ENCODE measurements around the gene AOC1. TPM values are rescaled to one million over a fixed set of nuclear protein-coding genes. Genes with fewer than 3 reads are reported as not detected.

AOC1 gene
- total RNA-seq, 1 donor from 2014 or later, result 0.36 TPM

DNA sequence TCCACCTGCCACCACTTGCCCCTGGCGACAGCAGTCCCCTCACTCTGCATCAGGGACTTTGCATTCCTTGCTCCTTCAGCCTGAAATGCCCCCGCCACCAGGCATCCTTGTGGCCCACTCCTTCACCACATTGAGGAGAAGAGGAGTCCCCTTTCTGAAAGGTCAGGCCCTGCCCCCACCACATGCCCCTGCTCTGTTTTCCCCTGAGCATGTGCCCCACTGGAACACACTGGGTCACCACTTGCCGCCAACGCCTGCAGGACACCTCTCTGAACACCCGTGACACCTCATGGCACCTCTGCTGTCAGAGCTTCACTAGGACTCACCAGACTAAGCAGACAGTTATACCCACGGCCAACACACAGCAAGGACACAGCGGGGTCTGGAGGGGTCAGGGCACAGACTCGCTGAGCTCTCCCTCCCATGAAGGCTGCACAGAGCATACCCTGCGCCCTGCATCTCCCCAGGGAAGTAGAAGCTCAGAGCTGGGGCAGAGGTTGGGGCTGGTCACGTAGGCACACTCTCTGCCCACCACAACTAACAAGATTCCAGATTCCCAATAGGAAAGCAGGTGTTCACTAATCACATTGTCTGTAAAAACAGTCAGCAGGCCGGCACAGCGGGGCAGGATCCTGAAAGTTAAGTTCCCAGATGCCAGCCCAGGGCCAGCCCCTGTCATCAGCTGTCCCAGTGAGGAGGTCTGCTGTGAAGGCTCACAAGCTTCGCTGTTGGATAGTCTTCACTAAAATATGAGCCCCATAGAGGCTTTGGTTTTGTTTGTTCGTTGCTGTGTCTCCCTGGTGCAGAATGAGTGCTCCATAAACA, 5.8 kb upstream of the AOC1 start:
- no peak overlapping the region for H3K27ac ChIP-seq (replicated peaks)

GRCh38 chr7:150847536-150847935, 4.8 kb upstream of the AOC1 start:
- no peak for DNase-seq
- no peak overlapping the region for H3K27ac ChIP-seq (replicated peaks)
- H3K27me3 ChIP-seq (ENCODE audit: low read depth), result peaks cover 14% of the 10 kb centered on the region
- H3K36me3 ChIP-seq, result no peaks in the 10 kb centered on the region
- intact Hi-C loops (cut with micrococcal nuclease), result no loop called here
- peaks cover 13% of the 10 kb centered on the region for H3K4me1 ChIP-seq
- H3K9me3 ChIP-seq (replicated peaks), result no peaks in the 10 kb centered on the region
- no peak overlapping the region for H3K4me3 ChIP-seq
- TF ChIP-seq, protein P1, sequence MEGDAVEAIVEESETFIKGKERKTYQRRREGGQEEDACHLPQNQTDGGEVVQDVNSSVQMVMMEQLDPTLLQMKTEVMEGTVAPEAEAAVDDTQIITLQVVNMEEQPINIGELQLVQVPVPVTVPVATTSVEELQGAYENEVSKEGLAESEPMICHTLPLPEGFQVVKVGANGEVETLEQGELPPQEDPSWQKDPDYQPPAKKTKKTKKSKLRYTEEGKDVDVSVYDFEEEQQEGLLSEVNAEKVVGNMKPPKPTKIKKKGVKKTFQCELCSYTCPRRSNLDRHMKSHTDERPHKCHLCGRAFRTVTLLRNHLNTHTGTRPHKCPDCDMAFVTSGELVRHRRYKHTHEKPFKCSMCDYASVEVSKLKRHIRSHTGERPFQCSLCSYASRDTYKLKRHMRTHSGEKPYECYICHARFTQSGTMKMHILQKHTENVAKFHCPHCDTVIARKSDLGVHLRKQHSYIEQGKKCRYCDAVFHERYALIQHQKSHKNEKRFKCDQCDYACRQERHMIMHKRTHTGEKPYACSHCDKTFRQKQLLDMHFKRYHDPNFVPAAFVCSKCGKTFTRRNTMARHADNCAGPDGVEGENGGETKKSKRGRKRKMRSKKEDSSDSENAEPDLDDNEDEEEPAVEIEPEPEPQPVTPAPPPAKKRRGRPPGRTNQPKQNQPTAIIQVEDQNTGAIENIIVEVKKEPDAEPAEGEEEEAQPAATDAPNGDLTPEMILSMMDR (IDR thresholded peaks at IDR 0.05; ENCODE audit: borderline replicate concordance), result no peak

More for the DNA sequence above, 5.8 kb upstream of the AOC1 start:
- peaks cover 4% of the 10 kb centered on the region for H3K27me3 ChIP-seq (ENCODE audit: low read depth)
- H3K4me1 ChIP-seq, result peaks cover 13% of the 10 kb centered on the region
- intact Hi-C loops (cut with micrococcal nuclease), result no loop called here
- H3K36me3 ChIP-seq, result no peaks in the 10 kb centered on the region
- H3K4me3 ChIP-seq, result no peak overlapping the region
- DNase-seq, result no peak
- H3K9me3 ChIP-seq (replicated peaks), result no peaks in the 10 kb centered on the region
- TF ChIP-seq, protein P1 (IDR thresholded peaks at IDR 0.05; ENCODE audit: borderline replicate concordance), result no peak

GRCh38 chr7:150848111-150848510, 4.2 kb upstream of the AOC1 start:
- Histone ChIP-seq H3K36me3 (no peaks in the 10 kb centered on the region), H3K4me1 (peaks cover 13% of the 10 kb centered on the region), H3K27ac (replicated peaks) (no peak overlapping the region), H3K4me3 (no peak overlapping the region), H3K27me3 (ENCODE audit: low read depth) (peaks cover 16% of the 10 kb centered on the region), H3K9me3 (replicated peaks) (no peaks in the 10 kb centered on the region)
- intact Hi-C loops (cut with micrococcal nuclease), result no loop called here
- DNase-seq, result no peak
- TF ChIP-seq, protein P1 (IDR thresholded peaks at IDR 0.05; ENCODE audit: borderline replicate concordance), result no peak

- no peak overlapping the region for H3K27ac ChIP-seq (replicated peaks)
Observed at GRCh38 chr7:150848561-150849115, 3.7 kb upstream of the AOC1 start.

DNA sequence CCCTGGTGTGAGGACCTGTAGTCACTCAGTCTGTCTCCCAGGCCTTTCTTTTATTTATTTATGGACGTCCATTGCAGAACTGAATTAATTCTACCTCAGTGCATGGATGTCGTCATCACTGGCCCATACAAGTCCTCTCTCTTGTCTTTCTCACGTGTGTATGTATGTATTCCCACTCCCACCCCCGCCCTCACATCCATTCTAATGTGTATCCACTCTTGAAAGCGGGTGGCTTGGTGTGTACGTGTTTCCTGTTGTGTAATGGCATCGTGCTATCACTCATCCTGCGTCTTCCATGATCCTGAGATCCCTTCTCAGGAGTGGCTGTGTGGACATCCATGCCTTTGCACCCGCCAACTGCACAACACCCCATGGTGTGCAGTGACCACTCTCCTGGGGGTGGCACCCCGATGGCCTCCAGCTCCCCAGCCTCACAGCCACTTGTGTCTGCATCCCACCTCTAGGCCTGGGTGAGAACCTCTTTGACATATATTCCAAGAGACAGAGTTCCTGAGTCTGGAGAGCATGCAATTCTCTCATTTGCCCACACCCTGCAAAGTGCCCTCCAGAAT, 3.0 kb upstream of the AOC1 start:
- intact Hi-C loops (cut with micrococcal nuclease), result no loop called here
- no peak for DNase-seq
- peaks cover 20% of the 10 kb centered on the region for H3K27me3 ChIP-seq (ENCODE audit: low read depth)
- no peak overlapping the region for H3K27ac ChIP-seq (replicated peaks)
- TF ChIP-seq, protein P1 (IDR thresholded peaks at IDR 0.05; ENCODE audit: borderline replicate concordance), result no peak
- no peaks in the 10 kb centered on the region for H3K9me3 ChIP-seq (replicated peaks)
- no peak overlapping the region for H3K4me3 ChIP-seq
- H3K4me1 ChIP-seq, result peaks cover 13% of the 10 kb centered on the region
- H3K36me3 ChIP-seq, result no peaks in the 10 kb centered on the region

More at GRCh38 chr7:150848561-150849115, 3.7 kb upstream of the AOC1 start:
- DNase-seq, result no peak
- no peaks in the 10 kb centered on the region for H3K36me3 ChIP-seq
- H3K4me1 ChIP-seq, result peaks cover 13% of the 10 kb centered on the region
- no peak overlapping the region for H3K4me3 ChIP-seq
- TF ChIP-seq, protein P1 (IDR thresholded peaks at IDR 0.05; ENCODE audit: borderline replicate concordance), result no peak
- intact Hi-C loops (cut with micrococcal nuclease), result no loop called here
- peaks cover 16% of the 10 kb centered on the region for H3K27me3 ChIP-seq (ENCODE audit: low read depth)
- no peaks in the 10 kb centered on the region for H3K9me3 ChIP-seq (replicated peaks)

All from left ventricle myocardium inferior (tissue), 1 donor.